ENCODE data around the gene GNG2.

GRCh38 chr14:51847489-51847796 is 13.0 kb upstream of the GNG2 start:
- TF ChIP-seq CTCF (conservative IDR thresholded peaks at IDR 0.05; ENCODE audit: low read depth in 2 of 2): no peak
- no peak for TF ChIP-seq EZH2phosphoT487 (IDR thresholded peaks at IDR 0.05; ENCODE audit: unreplicated experiment)
- no peak for TF ChIP-seq POLR2AphosphoS5 (IDR thresholded peaks at IDR 0.05; ENCODE audit: low read depth)
- TF ChIP-seq EZH2 (IDR thresholded peaks at IDR 0.05; ENCODE audit: low read depth, unreplicated experiment): no peak
- no peak for TF ChIP-seq STAT1 (IDR thresholded peaks at IDR 0.05; ENCODE audit: unreplicated experiment)
- TF ChIP-seq ZNF331 (CRISPR knock-in tag; IDR thresholded peaks at IDR 0.05; ENCODE audit: low read depth): no peak
- TF ChIP-seq ETS1 (IDR thresholded peaks at IDR 0.05): no peak
- TF ChIP-seq CREB1 (CRISPR knock-in tag; IDR thresholded peaks at IDR 0.05; ENCODE audit: low read depth): no peak
- TF ChIP-seq REST (IDR thresholded peaks at IDR 0.05; ENCODE audit: unreplicated experiment): no peak
- TF ChIP-seq JUNB (IDR thresholded peaks at IDR 0.05; ENCODE audit: unreplicated experiment): no peak
- no peak for TF ChIP-seq ZNF114 (CRISPR knock-in tag; IDR thresholded peaks at IDR 0.05)
- no peak for TF ChIP-seq ZNF462 (CRISPR knock-in tag; IDR thresholded peaks at IDR 0.05)
